Fibroblast of lung (primary cell): ENCODE measurements around the gene TPRG1L.

Source experiments
- CTCF ChIP-seq, 2 donors: IDR thresholded peaks in 1 of 2; conservative IDR thresholded peaks in 1 of 2; 1 replicate in 1 of 2; 2 replicates in 1 of 2; pipeline ENCODE4 v1.5.1; 2011 to 2012; ENCODE audit warnings: low read length in 2 of 2, control low read depth in 1 of 2, inconsistent platforms in 1 of 2, low read depth in 1 of 2, mild to moderate bottlenecking in 1 of 2
- EZH2 ChIP-seq: IDR thresholded peaks from 2 replicates; pipeline ENCODE4 v1.5.1; 2012; ENCODE audit warnings: low read length, control low read depth, mild to moderate bottlenecking; ENCODE audit errors: missing control alignments

- TF ChIP-seq CTCF (conservative IDR thresholded peaks at IDR 0.05 in 1 of 2, IDR thresholded peaks at IDR 0.05 in 1 of 2; ENCODE audit: low read depth in 1 of 2, low read length in 2 of 2) (no peak), EZH2 (no peak)
These were observed 5.4 kb downstream of the TPRG1L start for GRCh38 chr1:3630161-3630611.
